Measurements from ENCODE around the gene CBR1.

GRCh38 chr21:36098182-36098532 lies 28.3 kb downstream of the CBR1 start:
- no peak for TF ChIP-seq JUN (IDR thresholded peaks at IDR 0.05; ENCODE audit: borderline replicate concordance, insufficient read depth, insufficient read length, low read depth)
- no peak for TF ChIP-seq CTCF (IDR thresholded peaks at IDR 0.05; ENCODE audit: extremely low read depth in 1 of 2, insufficient read depth in 1 of 2, low read depth in 1 of 2, low read length in 2 of 2)
- no peak for TF ChIP-seq POLR2A (IDR thresholded peaks at IDR 0.05; ENCODE audit: low read depth, low read length)
- TF ChIP-seq, protein P1, sequence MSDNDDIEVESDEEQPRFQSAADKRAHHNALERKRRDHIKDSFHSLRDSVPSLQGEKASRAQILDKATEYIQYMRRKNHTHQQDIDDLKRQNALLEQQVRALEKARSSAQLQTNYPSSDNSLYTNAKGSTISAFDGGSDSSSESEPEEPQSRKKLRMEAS (IDR thresholded peaks at IDR 0.05; ENCODE audit: insufficient read depth, insufficient read length): no peak
- no peak for TF ChIP-seq EZH2 (IDR thresholded peaks at IDR 0.05; ENCODE audit: borderline replicate concordance, low read depth, low read length, severe bottlenecking)

Data from endothelial cell of umbilical vein (primary cell).